KMS-11 (cell line): ENCODE results near the gene GRIK3.

ENCODE experiments used
- H2AFZ ChIP-seq: fragments of 200-600 bp; sonication (generic); 2 replicates; pipeline ENCODE4 v1.6.1; 2016; ENCODE audit warnings: antibody characterized with exemption, mixed run types, low read depth
- H3K27ac ChIP-seq: fragments of 200-600 bp; sonication (generic); 2 replicates; pipeline ENCODE4 v1.6.1; 2016; ENCODE audit warnings: mild to moderate bottlenecking, mixed run types
- H3K27me3 ChIP-seq: fragments of 200-600 bp; sonication (generic); 2 replicates; pipeline ENCODE4 v1.6.1; 2017; ENCODE audit warnings: mild to moderate bottlenecking, low read depth, mixed run types, moderate library complexity; ENCODE audit not compliant: insufficient read depth
- H3K36me3 ChIP-seq: fragments of 200-600 bp; sonication (generic); 2 replicates; pipeline ENCODE4 v1.6.1; 2017; ENCODE audit warnings: mild to moderate bottlenecking, mixed run types; ENCODE audit not compliant: insufficient read depth
- H3K4me1 ChIP-seq: fragments of 200-600 bp; sonication (generic); 2 replicates; pipeline ENCODE4 v1.6.1; 2016; ENCODE audit warnings: mild to moderate bottlenecking, low read depth, mixed run types; ENCODE audit not compliant: poor library complexity, severe bottlenecking
- H3K4me2 ChIP-seq: fragments of 200-600 bp; sonication (generic); 2 replicates; pipeline ENCODE4 v1.7.0; 2016; ENCODE audit warnings: mild to moderate bottlenecking, mixed run types
- H3K4me3 ChIP-seq: fragments of 200-600 bp; sonication (generic); IDR thresholded peaks from 2 replicates; pipeline ENCODE4 v1.6.1; 2017; ENCODE audit warnings: low read depth, low read length, mixed read lengths; ENCODE audit not compliant: insufficient read depth
- H3K79me2 ChIP-seq: fragments of 200-600 bp; sonication (generic); 2 replicates; pipeline ENCODE4 v1.6.1; 2016; ENCODE audit warnings: low read depth, mixed run types; ENCODE audit not compliant: insufficient read depth
- H3K9ac ChIP-seq: fragments of 200-600 bp; sonication (generic); 2 replicates; pipeline ENCODE4 v1.6.1; 2016; ENCODE audit warnings: mild to moderate bottlenecking, mixed run types
- H4K20me1 ChIP-seq: fragments of 200-600 bp; sonication (generic); 2 replicates; pipeline ENCODE4 v1.6.1; 2016; ENCODE audit warnings: mild to moderate bottlenecking, mixed run types; ENCODE audit not compliant: insufficient read depth
- TF ChIP-seq, protein P1 (sequence below): fragments of 200-600 bp; sonication (generic); conservative IDR thresholded peaks from 2 replicates; pipeline ENCODE4 v1.6.1; 2017; ENCODE audit warnings: low read depth, mild to moderate bottlenecking, antibody characterized with exemption, low read length, moderate library complexity, mixed read lengths

The GRIK3 gene

DNA sequence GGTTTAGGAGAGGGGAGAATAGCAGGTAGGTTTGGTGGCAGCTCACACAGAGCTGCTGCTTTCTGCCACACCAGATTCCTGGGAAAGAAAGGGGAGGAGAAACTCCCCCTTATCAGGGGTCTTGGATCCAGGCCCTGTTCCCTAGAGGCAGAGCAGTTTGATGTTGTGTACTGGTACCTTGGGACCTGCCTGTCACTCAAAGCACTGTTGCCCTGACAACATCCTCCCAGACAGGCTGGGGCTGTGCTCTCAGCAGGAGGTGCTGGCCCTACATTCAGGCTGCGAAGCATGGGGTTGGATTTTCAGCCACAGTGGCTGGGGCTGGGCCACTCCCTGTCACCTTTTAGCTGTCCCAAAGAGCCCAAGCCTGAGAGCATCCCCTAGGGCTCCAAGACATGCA lies 188.0 kb downstream of the GRIK3 start:
- Histone ChIP-seq H3K27ac (no peak overlapping the region), H3K27me3 (peaks cover 39% of the 10 kb centered on the region; the same call in 1 of the 2 replicates), H3K4me3 (no peak overlapping the region), H3K36me3 (no peaks in the 10 kb centered on the region), H4K20me1 (no peaks in the 10 kb centered on the region), H3K9ac (no peak overlapping the region), H2AFZ (no peak overlapping the region), H3K4me1 (no peaks in the 10 kb centered on the region), H3K79me2 (no peaks in the 10 kb centered on the region), H3K4me2 (no peak overlapping the region)
- TF ChIP-seq, protein P1, sequence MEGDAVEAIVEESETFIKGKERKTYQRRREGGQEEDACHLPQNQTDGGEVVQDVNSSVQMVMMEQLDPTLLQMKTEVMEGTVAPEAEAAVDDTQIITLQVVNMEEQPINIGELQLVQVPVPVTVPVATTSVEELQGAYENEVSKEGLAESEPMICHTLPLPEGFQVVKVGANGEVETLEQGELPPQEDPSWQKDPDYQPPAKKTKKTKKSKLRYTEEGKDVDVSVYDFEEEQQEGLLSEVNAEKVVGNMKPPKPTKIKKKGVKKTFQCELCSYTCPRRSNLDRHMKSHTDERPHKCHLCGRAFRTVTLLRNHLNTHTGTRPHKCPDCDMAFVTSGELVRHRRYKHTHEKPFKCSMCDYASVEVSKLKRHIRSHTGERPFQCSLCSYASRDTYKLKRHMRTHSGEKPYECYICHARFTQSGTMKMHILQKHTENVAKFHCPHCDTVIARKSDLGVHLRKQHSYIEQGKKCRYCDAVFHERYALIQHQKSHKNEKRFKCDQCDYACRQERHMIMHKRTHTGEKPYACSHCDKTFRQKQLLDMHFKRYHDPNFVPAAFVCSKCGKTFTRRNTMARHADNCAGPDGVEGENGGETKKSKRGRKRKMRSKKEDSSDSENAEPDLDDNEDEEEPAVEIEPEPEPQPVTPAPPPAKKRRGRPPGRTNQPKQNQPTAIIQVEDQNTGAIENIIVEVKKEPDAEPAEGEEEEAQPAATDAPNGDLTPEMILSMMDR = no peak

DNA sequence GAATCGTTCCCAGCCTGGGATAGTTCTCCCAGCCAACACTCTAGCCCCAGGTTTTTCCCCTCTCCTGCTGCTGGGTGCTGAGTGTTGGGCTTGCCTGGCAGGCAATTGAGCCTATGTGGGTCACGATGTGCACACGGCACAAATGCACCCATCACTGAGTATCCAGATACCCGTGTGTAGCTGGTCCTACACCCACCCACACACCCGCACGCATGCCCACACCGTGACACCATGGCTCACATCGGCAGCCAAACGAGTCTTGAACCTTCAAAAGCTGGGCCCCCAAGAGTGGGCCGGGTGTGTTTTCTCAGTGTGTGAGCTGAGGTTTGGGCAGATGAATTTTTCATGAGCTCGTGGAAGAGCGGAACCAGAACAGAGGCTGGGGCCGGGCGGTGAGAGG lies 188.5 kb downstream of the GRIK3 start:
- Histone ChIP-seq H3K4me3 (no peak overlapping the region), H3K27me3 (peaks cover 45% of the 10 kb centered on the region; the same call in 1 of the 2 replicates), H3K27ac (no peak overlapping the region)

DNA sequence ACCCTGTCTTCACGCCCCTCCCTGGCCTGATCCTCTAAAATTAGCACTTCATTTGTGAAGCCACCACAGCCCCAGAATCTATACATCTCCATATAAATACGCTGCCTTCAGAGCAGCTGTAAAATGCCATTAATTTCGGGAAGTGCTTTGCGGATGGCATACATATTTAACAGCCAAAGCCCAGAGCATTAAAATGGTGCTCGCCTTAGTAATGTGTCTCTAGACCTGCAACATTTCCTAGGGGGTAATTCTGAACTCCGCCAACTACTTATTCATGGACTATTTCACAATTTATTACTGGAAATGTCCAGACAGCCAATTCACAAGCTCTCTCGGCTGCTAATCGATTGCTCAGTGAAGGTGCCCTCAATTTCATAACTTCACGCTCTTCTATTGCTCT lies 189.4 kb downstream of the GRIK3 start:
- no peaks in the 10 kb centered on the region for H3K4me1 ChIP-seq
- peaks cover 52% of the 10 kb centered on the region; the same call in 1 of the 2 replicates for H3K27me3 ChIP-seq
- no peak overlapping the region for H2AFZ ChIP-seq
- no peak overlapping the region for H3K4me2 ChIP-seq
- no peak overlapping the region for H3K4me3 ChIP-seq
- H4K20me1 ChIP-seq = no peaks in the 10 kb centered on the region
- no peaks in the 10 kb centered on the region for H3K79me2 ChIP-seq
- no peak overlapping the region for H3K9ac ChIP-seq
- TF ChIP-seq, protein P1 = no peak
- no peaks in the 10 kb centered on the region for H3K36me3 ChIP-seq
- no peak overlapping the region for H3K27ac ChIP-seq

More for the DNA sequence above, 188.5 kb downstream of the GRIK3 start:
- Histone ChIP-seq H3K4me2 (no peak overlapping the region), H3K4me1 (no peaks in the 10 kb centered on the region), H3K79me2 (no peaks in the 10 kb centered on the region), H4K20me1 (no peaks in the 10 kb centered on the region), H3K36me3 (no peaks in the 10 kb centered on the region), H2AFZ (no peak overlapping the region), H3K9ac (no peak overlapping the region)
- TF ChIP-seq, protein P1 = no peak

DNA sequence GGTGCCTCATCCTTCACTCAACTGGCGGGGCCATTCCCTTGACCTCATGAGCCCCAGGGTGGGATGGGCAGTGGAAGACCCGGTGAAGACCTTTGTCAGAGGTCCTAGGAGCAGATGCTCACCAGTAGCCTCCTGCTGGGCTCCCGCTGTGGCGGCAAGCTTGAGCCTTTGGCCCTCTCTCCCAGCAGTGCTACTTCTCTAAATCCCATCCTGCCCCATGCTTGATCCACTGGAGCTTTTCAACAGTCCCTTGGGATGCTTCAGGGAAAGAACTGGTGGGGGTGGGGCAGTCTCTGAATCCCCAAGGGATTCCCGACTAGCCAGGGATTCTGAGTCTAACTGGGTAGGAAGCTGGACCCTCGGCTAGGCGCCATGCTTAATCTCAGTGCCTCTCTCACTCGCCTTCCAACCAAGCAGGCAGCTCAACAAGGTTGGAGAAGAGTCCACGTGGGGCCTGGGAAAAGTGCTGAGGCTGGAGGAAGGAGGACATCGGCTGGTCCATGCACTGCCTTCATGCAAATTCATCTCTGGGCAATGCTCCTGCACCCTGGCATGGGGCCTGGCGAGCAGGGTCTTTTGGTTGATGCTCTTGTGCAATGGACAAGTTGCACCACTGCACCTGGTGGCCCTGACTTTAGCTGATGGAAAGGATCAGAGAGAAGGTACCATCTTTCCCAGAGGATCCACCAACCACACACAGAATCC lies 190.3 kb downstream of the GRIK3 start:
- H3K79me2 ChIP-seq = no peaks in the 10 kb centered on the region
- H3K27me3 ChIP-seq = peaks cover 58% of the 10 kb centered on the region; the same call in 1 of the 2 replicates
- H3K4me1 ChIP-seq = no peaks in the 10 kb centered on the region
- H3K36me3 ChIP-seq = no peaks in the 10 kb centered on the region
- no peak overlapping the region for H3K27ac ChIP-seq
- H3K4me2 ChIP-seq = no peak overlapping the region
- no peak overlapping the region for H3K9ac ChIP-seq
- TF ChIP-seq, protein P1 = no peak
- H3K4me3 ChIP-seq = no peak overlapping the region
- no peaks in the 10 kb centered on the region for H4K20me1 ChIP-seq
- H2AFZ ChIP-seq = no peak overlapping the region
